DND-41 (cell line): ENCODE results near the gene CDH23.

Source experiments
- ATAC-seq: fragments of 200-7000 bp; cut with Tn5 transposase; 3 replicates; pipeline ENCODE4 v1.9.1; 2021; ENCODE audit warnings: low read depth; ENCODE audit not compliant: insufficient read depth
- DNase-seq: peaks from one replicate; pipeline ENCODE4 v3.0.0-alpha.2; 2020
- H2AFZ ChIP-seq: 2 replicates; pipeline ENCODE4 v1.6.0; 2012; ENCODE audit warnings: low read depth, low read length
- H3K27ac ChIP-seq: 2 replicates; pipeline ENCODE4 v1.5.1; 2012; ENCODE audit warnings: low read length, inconsistent platforms
- H3K27me3 ChIP-seq: fragments of 200-600 bp; sonication (generic); 2 replicates; pipeline ENCODE4 v1.6.0; 2012; ENCODE audit warnings: low read length, mild to moderate bottlenecking, inconsistent platforms; ENCODE audit not compliant: insufficient read depth, poor library complexity
- H3K36me3 ChIP-seq: 2 replicates; pipeline ENCODE4 v1.5.1; 2012; ENCODE audit warnings: low read length, inconsistent platforms; ENCODE audit not compliant: insufficient read depth
- H3K4me1 ChIP-seq: 2 replicates; pipeline ENCODE4 v1.5.1; 2012; ENCODE audit warnings: mild to moderate bottlenecking, low read length; ENCODE audit not compliant: insufficient read depth
- H3K4me2 ChIP-seq: 2 replicates; pipeline ENCODE4 v1.6.0; 2012; ENCODE audit warnings: mild to moderate bottlenecking, moderate library complexity, low read length, inconsistent platforms; ENCODE audit not compliant: insufficient read depth
- H3K4me3 ChIP-seq, 2 experiments: fragments of 200-600 bp in 1 of 2; shearing (Covaris generic) in 1 of 2; 2 replicates each; pipeline ENCODE4 v1.5.1; 2012 to 2016; ENCODE audit warnings: inconsistent platforms in 2 of 2, low read length in 2 of 2, mild to moderate bottlenecking in 2 of 2, low read depth in 1 of 2, moderate library complexity in 1 of 2
- H3K79me2 ChIP-seq: 2 replicates; pipeline ENCODE4 v1.6.0; 2012; ENCODE audit warnings: low read length, inconsistent platforms; ENCODE audit not compliant: insufficient read depth
- H3K9ac ChIP-seq: 2 replicates; pipeline ENCODE4 v1.6.0; 2012; ENCODE audit warnings: low read depth, mild to moderate bottlenecking, inconsistent platforms, low read length, moderate library complexity
- H3K9me3 ChIP-seq: 2 replicates; pipeline ENCODE4 v1.5.1; 2012; ENCODE audit warnings: low read length, moderate library complexity, mild to moderate bottlenecking, inconsistent platforms; ENCODE audit not compliant: insufficient read depth, severe bottlenecking
- H4K20me1 ChIP-seq: 2 replicates; pipeline ENCODE4 v1.6.0; 2012; ENCODE audit warnings: low read length; ENCODE audit not compliant: insufficient read depth
- CTCF ChIP-seq: IDR thresholded peaks from 2 replicates; pipeline ENCODE4 v1.5.1; 2012; ENCODE audit warnings: borderline replicate concordance, low read length, moderate library complexity, mild to moderate bottlenecking; ENCODE audit not compliant: poor library complexity, severe bottlenecking; ENCODE audit errors: extremely low read depth
- EZH2 ChIP-seq: IDR thresholded peaks from 3 replicates; pipeline ENCODE4 v1.6.1; 2012; ENCODE audit warnings: borderline replicate concordance, low read depth, mild to moderate bottlenecking, moderate library complexity, low read length, inconsistent platforms; ENCODE audit not compliant: severe bottlenecking

Gene CDH23

GRCh38 chr10:71857934-71858890 lies 461.5 kb downstream of the CDH23 start:
- Histone ChIP-seq H3K9ac (no peak overlapping the region), H3K4me2 (no peak overlapping the region), H3K4me3 (no peak overlapping the region), H4K20me1 (no peaks in the 10 kb centered on the region), H3K36me3 (no peaks in the 10 kb centered on the region), H3K27ac (0 out of 2 replicates have a peak overlapping the region, but pooled peaks have one; percentile 12), H2AFZ (no peak overlapping the region), H3K9me3 (no peaks in the 10 kb centered on the region), H3K27me3 (no peaks in the 10 kb centered on the region), H3K79me2 (no peaks in the 10 kb centered on the region), H3K4me1 (peaks cover 29% of the 10 kb centered on the region)
- DNase-seq (no peak), ATAC-seq (no peak)
- TF ChIP-seq EZH2 = no peak
- no peak for TF ChIP-seq CTCF

GRCh38 chr10:71860243-71861029 lies 463.7 kb downstream of the CDH23 start:
- no peaks in the 10 kb centered on the region for H3K36me3 ChIP-seq
- H2AFZ ChIP-seq = no peak overlapping the region
- H3K4me3 ChIP-seq = no peak overlapping the region
- peak overlapping the region; percentile 1; the same call in 1 of the 2 replicates for H3K4me2 ChIP-seq
- H3K27ac ChIP-seq = peak overlapping the region; percentile 93
- no peaks in the 10 kb centered on the region for H3K79me2 ChIP-seq
- H4K20me1 ChIP-seq = no peaks in the 10 kb centered on the region
- no peaks in the 10 kb centered on the region for H3K27me3 ChIP-seq
- ATAC-seq = peak; percentile 92
- peak overlapping the region; percentile 42 for H3K9ac ChIP-seq
- peaks cover 39% of the 10 kb centered on the region for H3K4me1 ChIP-seq
- TF ChIP-seq CTCF (no peak), EZH2 (no peak)
- no peaks in the 10 kb centered on the region for H3K9me3 ChIP-seq
- peak; percentile 85 for DNase-seq

- H3K9ac ChIP-seq = no peak overlapping the region
- H3K9me3 ChIP-seq = no peaks in the 10 kb centered on the region
- H2AFZ ChIP-seq = no peak overlapping the region
- H4K20me1 ChIP-seq = no peaks in the 10 kb centered on the region
- H3K27me3 ChIP-seq = no peaks in the 10 kb centered on the region
- no peaks in the 10 kb centered on the region for H3K79me2 ChIP-seq
- no peak overlapping the region for H3K4me3 ChIP-seq
- no peak overlapping the region for H3K4me2 ChIP-seq
- no peak for ATAC-seq
- no peak for TF ChIP-seq EZH2
- TF ChIP-seq CTCF = no peak
- H3K27ac ChIP-seq = peak overlapping the region; percentile 5; the same call in 1 of the 2 replicates
- H3K36me3 ChIP-seq = no peaks in the 10 kb centered on the region
- peaks cover 57% of the 10 kb centered on the region for H3K4me1 ChIP-seq
- DNase-seq = no peak
Observed at GRCh38 chr10:71863203-71863602, 466.5 kb downstream of the CDH23 start.
